Esophagus squamous epithelium (tissue), 5 donors: ENCODE data around the gene SPDYE3. TPM values are rescaled to one million over a fixed set of nuclear protein-coding genes. Genes with fewer than 3 reads are reported as not detected.
"Not testable (repeated sequence)": the region's sequence is repeated elsewhere in the genome, so short reads cannot be mapped to it uniquely, and the experiment has no call there.

Source experiments
- DNase-seq: peaks from one replicate; lab custom pipeline; 2025; lab: John Stamatoyannopoulos, UW
- H3K27ac ChIP-seq, 4 donors: fragments of 200-600 bp; sonication (generic); one replicate each; pipeline ENCODE4 v1.5.1; 2016 to 2019; ENCODE audit warnings: mild to moderate bottlenecking in 1 of 4
- H3K27me3 ChIP-seq, 4 donors: fragments of 200-600 bp; sonication (generic); 1 replicate in 3 of 4; 2 replicates in 1 of 4; pipeline versions ENCODE4 v1.5.1 to v1.6.0; 2017 to 2021; ENCODE audit warnings: antibody characterized with exemption in 1 of 4
- H3K36me3 ChIP-seq, 3 donors: fragments of 200-600 bp; sonication (generic); one replicate each; pipeline ENCODE4 v1.5.1; 2016 to 2019
- H3K4me1 ChIP-seq, 3 donors: fragments of 200-600 bp; sonication (generic); one replicate each; pipeline ENCODE4 v1.5.1; 2017 to 2019
- H3K4me3 ChIP-seq, 4 donors: fragments of 200-600 bp; sonication (generic); 1 replicate in 3 of 4; 2 replicates in 1 of 4; pipeline ENCODE4 v1.5.1; 2016 to 2019; ENCODE audit warnings: mild to moderate bottlenecking in 2 of 4, moderate library complexity in 1 of 4
- H3K9me3 ChIP-seq, 3 donors: fragments of 200-600 bp; sonication (generic); one replicate each; pipeline ENCODE4 v1.5.1; 2016 to 2019
- WGBS, 2 donors: methylation state at CpG; one replicate each; pipeline ENCODE4 v1.1.5; 2018; 5-methylcytosine and 5-hydroxymethylcytosine counted together
- intact Hi-C: fragments of 100-400 bp; cut with DNase I; formaldehyde crosslinking; loops from one replicate; pipeline ENCODE4 v1.15.0; 2022
- total RNA-seq, 4 donors: library from RNA; depleted of rRNA; stranded (reverse); fragments of >200 nt; gene quantifications; one replicate each; pipeline ENCODE4 v1.1.0, GENCODE V29; 2016
- donor health status: DM: yes; HTN: yes; CAD: no.

Gene SPDYE3
- total RNA-seq, 4 donors from 2014 or later = not detected

- H3K4me1 ChIP-seq, H3K36me3 ChIP-seq, H3K4me3 ChIP-seq, DNase-seq, intact Hi-C loops, H3K9me3 ChIP-seq, H3K27ac ChIP-seq, H3K27me3 ChIP-seq: not testable (repeated sequence)
- WGBS, 2 donors = 92% methylated on average over 2 of the region's 3 CpGs; no CpG with 5 or more reads in 1 of the 2 donors
Measured at GRCh38 chr7:100288258-100288657, 19.2 kb upstream of the SPDYE3 start.

GRCh38 chr7:100292162-100292561, 15.3 kb upstream of the SPDYE3 start:
- H3K36me3 ChIP-seq, DNase-seq, H3K9me3 ChIP-seq, H3K4me1 ChIP-seq, intact Hi-C loops, H3K27ac ChIP-seq, H3K4me3 ChIP-seq, H3K27me3 ChIP-seq: not testable (repeated sequence)
- WGBS, 2 donors = 93 to 100% methylated on average over 1 of the region's 1 CpG

GRCh38 chr7:100295269-100295668, 12.2 kb upstream of the SPDYE3 start:
- H3K4me1 ChIP-seq, intact Hi-C loops, H3K27ac ChIP-seq, DNase-seq, H3K36me3 ChIP-seq, H3K27me3 ChIP-seq, H3K4me3 ChIP-seq, H3K9me3 ChIP-seq: not testable (repeated sequence)
- 72 to 73% methylated on average over 9 of the region's 9 CpGs for WGBS, 2 donors

GRCh38 chr7:100297852-100298631, 9.5 kb upstream of the SPDYE3 start:
- H3K4me3 ChIP-seq, H3K9me3 ChIP-seq, H3K4me1 ChIP-seq, H3K27me3 ChIP-seq, intact Hi-C loops, H3K36me3 ChIP-seq, H3K27ac ChIP-seq, DNase-seq: not testable (repeated sequence)
- WGBS, 2 donors = 75 to 89% methylated on average over 3 to 4 of the region's 6 CpGs

GRCh38 chr7:100298632-100298895, 8.9 kb upstream of the SPDYE3 start:
- H3K27ac ChIP-seq, H3K4me1 ChIP-seq, intact Hi-C loops, H3K4me3 ChIP-seq, H3K9me3 ChIP-seq, DNase-seq, H3K36me3 ChIP-seq, H3K27me3 ChIP-seq: not testable (repeated sequence)
- 80 to 88% methylated on average over 7 of the region's 7 CpGs for WGBS, 2 donors

GRCh38 chr7:100304526-100304925, 3.0 kb upstream of the SPDYE3 start:
- H3K9me3 ChIP-seq, H3K36me3 ChIP-seq, H3K27me3 ChIP-seq, intact Hi-C loops, H3K4me3 ChIP-seq, DNase-seq, H3K27ac ChIP-seq, H3K4me1 ChIP-seq: not testable (repeated sequence)
- 93% methylated on average over 10 of the region's 12 CpGs; no CpG with 5 or more reads in 1 of the 2 donors for WGBS, 2 donors

GRCh38 chr7:100318329-100318728, 10.8 kb downstream of the SPDYE3 start:
- H3K27me3 ChIP-seq, H3K4me1 ChIP-seq, DNase-seq, H3K9me3 ChIP-seq, intact Hi-C loops, H3K4me3 ChIP-seq, H3K27ac ChIP-seq: not testable (repeated sequence)
- WGBS, 2 donors = 76 to 94% methylated on average over 3 to 4 of the region's 5 CpGs
- peaks cover 0 to 22% (median 0%) of the 10 kb centered on the region in 3 donors for H3K36me3 ChIP-seq

GRCh38 chr7:100321648-100322047, 14.1 kb downstream of the SPDYE3 start:
- peaks cover 0 to 52% (median 0%) of the 10 kb centered on the region in 3 donors for H3K36me3 ChIP-seq
- H3K27me3 ChIP-seq, DNase-seq, H3K27ac ChIP-seq, intact Hi-C loops, H3K4me3 ChIP-seq, H3K4me1 ChIP-seq, H3K9me3 ChIP-seq: not testable (repeated sequence)
- WGBS, 2 donors = 87 to 90% methylated on average over 1 of the region's 1 CpG

- 83 to 88% methylated on average over 6 to 9 of the region's 13 CpGs for WGBS, 2 donors
- H3K9me3 ChIP-seq, H3K27me3 ChIP-seq, intact Hi-C loops, H3K4me1 ChIP-seq, H3K27ac ChIP-seq, H3K4me3 ChIP-seq, DNase-seq: not testable (repeated sequence)
- peaks cover 0 to 75% (median 0%) of the 10 kb centered on the region in 3 donors for H3K36me3 ChIP-seq
Measured at GRCh38 chr7:100324194-100324593, 16.7 kb downstream of the SPDYE3 start.

- peaks cover 0 to 73% (median 0%) of the 10 kb centered on the region in 3 donors for H3K36me3 ChIP-seq
- intact Hi-C loops, DNase-seq, H3K27me3 ChIP-seq, H3K27ac ChIP-seq, H3K4me1 ChIP-seq, H3K4me3 ChIP-seq, H3K9me3 ChIP-seq: not testable (repeated sequence)
- 84 to 100% methylated on average over 4 to 9 of the region's 9 CpGs for WGBS, 2 donors
Measured at GRCh38 chr7:100325671-100326070, 18.2 kb downstream of the SPDYE3 start.

GRCh38 chr7:100326914-100327313, 19.4 kb downstream of the SPDYE3 start:
- intact Hi-C loops = not testable (repeated sequence)
- H3K36me3 ChIP-seq = peaks cover 0 to 79% (median 0%) of the 10 kb centered on the region in 3 donors

More at GRCh38 chr7:100326914-100327313, 19.4 kb downstream of the SPDYE3 start:
- not testable (repeated sequence) for H3K4me3 ChIP-seq, H3K4me1 ChIP-seq, H3K9me3 ChIP-seq, DNase-seq, H3K27me3 ChIP-seq, H3K27ac ChIP-seq
- WGBS, 2 donors = 98 to 100% methylated on average over 3 to 5 of the region's 11 CpGs
